WTC11 (cell line): Measurements from ENCODE around the gene TMEM95. TPM values are rescaled to one million over a fixed set of nuclear protein-coding genes. Genes with fewer than 3 reads are reported as not detected.

Experiments used
- ATAC-seq: fragments of 200-7000 bp; cut with Tn5 transposase; 2 replicates; pipeline ENCODE4 v1.10.0; 2021; ENCODE audit warnings: mild to moderate bottlenecking, moderate library complexity
- CTCF ChIA-PET: fragments of 300-600 bp; sonication (Branson Sonifier 250); formaldehyde crosslinking; loops from one replicate; lab custom pipeline; 2021; ENCODE audit warnings: antibody characterized with exemption; lab: Charles Lee
- POLR2A ChIA-PET: fragments of 350-600 bp; sonication (Branson Sonifier 250); formaldehyde crosslinking; loops from one replicate; lab custom pipeline; 2021; ENCODE audit warnings: antibody characterized with exemption; lab: Charles Lee
- DNase-seq: peaks from one replicate; pipeline ENCODE4 v3.0.0; 2021; ENCODE audit warnings: low spot score
- H3K27ac Mint-ChIP-seq: 2 replicates; pipeline ENCODE4 v1.8.0; 2021; ENCODE audit warnings: mixed read lengths
- H3K27me3 Mint-ChIP-seq: 2 replicates; pipeline ENCODE4 v1.8.0; 2021; ENCODE audit warnings: low read depth, mild to moderate bottlenecking, moderate library complexity, mixed read lengths
- H3K36me3 Mint-ChIP-seq: 2 replicates; pipeline ENCODE4 v1.8.0; 2021; ENCODE audit warnings: mixed read lengths
- H3K4me1 Mint-ChIP-seq: 2 replicates; pipeline ENCODE4 v1.8.0; 2022; ENCODE audit warnings: mixed read lengths
- H3K4me3 Mint-ChIP-seq: 2 replicates; pipeline ENCODE4 v1.8.0; 2021; ENCODE audit warnings: mild to moderate bottlenecking, moderate library complexity, mixed read lengths
- H3K9me3 Mint-ChIP-seq: 2 replicates; pipeline ENCODE4 v1.8.0; 2021; ENCODE audit warnings: mixed read lengths
- AR ChIP-seq: fragments of 250-450 bp; sonication (Bioruptor Pico); IDR thresholded peaks from 2 replicates; pipeline ENCODE4 v1.9.0; 2021; ENCODE audit warnings: mild to moderate bottlenecking
- ATF1 ChIP-seq: sonication (generic); formaldehyde crosslinking; IDR thresholded peaks from 2 replicates; pipeline ENCODE4 v1.8.1; 2023; ENCODE audit warnings: mild to moderate bottlenecking, moderate library complexity, missing genetic modification reagents
- CTCF ChIP-seq: fragments of 200-600 bp; IDR thresholded peaks from 2 replicates; pipeline ENCODE4 v1.8.0; 2022; ENCODE audit warnings: antibody characterized with exemption
- E2F1 ChIP-seq: sonication (generic); formaldehyde crosslinking; IDR thresholded peaks from 2 replicates; pipeline ENCODE4 v1.8.0; 2022; ENCODE audit warnings: mild to moderate bottlenecking, missing genetic modification reagents
- E2F4 ChIP-seq: sonication (generic); formaldehyde crosslinking; IDR thresholded peaks from 2 replicates; pipeline ENCODE4 v1.8.1; 2022; ENCODE audit warnings: low read depth, mild to moderate bottlenecking, moderate library complexity, missing genetic modification reagents, borderline replicate concordance
- ERG ChIP-seq: fragments of 250-450 bp; sonication (Bioruptor Pico); IDR thresholded peaks from 2 replicates; pipeline ENCODE4 v1.8.0; 2021; ENCODE audit warnings: mild to moderate bottlenecking
- FOXP4 ChIP-seq: sonication (generic); formaldehyde crosslinking; IDR thresholded peaks from 2 replicates; pipeline ENCODE4 v1.8.0; 2022; ENCODE audit warnings: mild to moderate bottlenecking, missing genetic modification reagents
- GABPB1 ChIP-seq: sonication (generic); formaldehyde crosslinking; IDR thresholded peaks from 2 replicates; pipeline ENCODE4 v1.8.1; 2023; ENCODE audit warnings: mild to moderate bottlenecking, missing genetic modification reagents
- HMGXB4 ChIP-seq: sonication (generic); formaldehyde crosslinking; IDR thresholded peaks from 2 replicates; pipeline ENCODE4 v1.8.1; 2023; ENCODE audit warnings: mild to moderate bottlenecking, moderate library complexity, missing genetic modification reagents
- MLX ChIP-seq: sonication (generic); formaldehyde crosslinking; IDR thresholded peaks from 2 replicates; pipeline ENCODE4 v1.8.1; 2023; ENCODE audit warnings: mild to moderate bottlenecking, missing genetic modification reagents, moderate library complexity
- NFE2L1 ChIP-seq: sonication (generic); formaldehyde crosslinking; IDR thresholded peaks from 2 replicates; pipeline ENCODE4 v1.8.1; 2023; ENCODE audit warnings: missing genetic modification reagents
- NFYB ChIP-seq: sonication (generic); formaldehyde crosslinking; conservative IDR thresholded peaks from 2 replicates; pipeline ENCODE4 v1.8.0; 2022; ENCODE audit warnings: low read depth, missing genetic modification reagents
- OVOL2 ChIP-seq: fragments of 250-450 bp; sonication (Bioruptor Pico); IDR thresholded peaks from 2 replicates; pipeline ENCODE4 v1.9.0; 2021; ENCODE audit warnings: mild to moderate bottlenecking, borderline replicate concordance
- RORB ChIP-seq: fragments of 250-450 bp; sonication (Bioruptor Pico); IDR thresholded peaks from 2 replicates; pipeline ENCODE4 v1.9.0; 2021; ENCODE audit warnings: mild to moderate bottlenecking
- SP1 ChIP-seq: sonication (generic); formaldehyde crosslinking; conservative IDR thresholded peaks from 2 replicates; pipeline ENCODE4 v1.8.1; 2022; ENCODE audit warnings: missing genetic modification reagents
- ZNF121 ChIP-seq: sonication (generic); formaldehyde crosslinking; IDR thresholded peaks from 2 replicates; pipeline ENCODE4 v1.8.0; 2023; ENCODE audit warnings: missing genetic modification reagents
- ZNF281 ChIP-seq: sonication (generic); formaldehyde crosslinking; IDR thresholded peaks from 2 replicates; pipeline ENCODE4 v1.8.0; 2023; ENCODE audit warnings: mild to moderate bottlenecking, missing genetic modification reagents
- ZNF425 ChIP-seq: fragments of 250-450 bp; sonication (Bioruptor Pico); conservative IDR thresholded peaks from 2 replicates; pipeline ENCODE4 v1.9.0; 2021; ENCODE audit warnings: mild to moderate bottlenecking
- total RNA-seq: library from RNA; stranded (reverse); gene quantifications from 3 replicates; pipeline ENCODE4 v1.2.3, GENCODE V29; 2021

TMEM95 gene
- total RNA-seq, 1 experiment from 2014 or later, result not detected

GRCh38 chr17:7363311-7363710, 8.4 kb downstream of the TMEM95 start:
- TF ChIP-seq RORB (CRISPR knock-in tag) (no peak), E2F1 (CRISPR knock-in tag) (no peak), SP1 (CRISPR knock-in tag) (no peak), FOXP4 (CRISPR knock-in tag) (no peak), ERG (CRISPR knock-in tag) (no peak), OVOL2 (no peak), MLX (no peak), GABPB1 (no peak), CTCF (no peak), HMGXB4 (no peak), E2F4 (CRISPR knock-in tag) (no peak), ZNF281 (CRISPR knock-in tag) (no peak), ZNF425 (CRISPR knock-in tag) (no peak), NFE2L1 (no peak), ZNF121 (no peak), ATF1 (CRISPR knock-in tag) (no peak), AR (CRISPR knock-in tag) (no peak), NFYB (CRISPR knock-in tag) (no peak)
- DNase-seq (no peak), ATAC-seq (no peak)
- ChIA-PET POLR2A (no interaction called here), CTCF (interaction anchor here (0.6 to 1.2 kb wide), 3 partner anchors 13 to 197 kb away, joined by 3 to 4 read pairs (median 4); no protein-coding TSS in a partner anchor)
- no peak overlapping the region for H3K4me3 Mint-ChIP-seq
- H3K27me3 Mint-ChIP-seq, result peaks cover 2% of the 10 kb centered on the region; the same call in 1 of the 2 replicates
- no peaks in the 10 kb centered on the region for H3K9me3 Mint-ChIP-seq
- H3K27ac Mint-ChIP-seq, result no peak overlapping the region
- no peaks in the 10 kb centered on the region for H3K36me3 Mint-ChIP-seq
- H3K4me1 Mint-ChIP-seq, result peaks cover 14% of the 10 kb centered on the region
